ENCODE measurements around the gene SIGLEC10. TPM values are rescaled to one million over a fixed set of nuclear protein-coding genes. Genes with fewer than 3 reads are reported as not detected.

SIGLEC10 gene
- total RNA-seq, 1 experiment from 2014 or later, result not detected

DNA sequence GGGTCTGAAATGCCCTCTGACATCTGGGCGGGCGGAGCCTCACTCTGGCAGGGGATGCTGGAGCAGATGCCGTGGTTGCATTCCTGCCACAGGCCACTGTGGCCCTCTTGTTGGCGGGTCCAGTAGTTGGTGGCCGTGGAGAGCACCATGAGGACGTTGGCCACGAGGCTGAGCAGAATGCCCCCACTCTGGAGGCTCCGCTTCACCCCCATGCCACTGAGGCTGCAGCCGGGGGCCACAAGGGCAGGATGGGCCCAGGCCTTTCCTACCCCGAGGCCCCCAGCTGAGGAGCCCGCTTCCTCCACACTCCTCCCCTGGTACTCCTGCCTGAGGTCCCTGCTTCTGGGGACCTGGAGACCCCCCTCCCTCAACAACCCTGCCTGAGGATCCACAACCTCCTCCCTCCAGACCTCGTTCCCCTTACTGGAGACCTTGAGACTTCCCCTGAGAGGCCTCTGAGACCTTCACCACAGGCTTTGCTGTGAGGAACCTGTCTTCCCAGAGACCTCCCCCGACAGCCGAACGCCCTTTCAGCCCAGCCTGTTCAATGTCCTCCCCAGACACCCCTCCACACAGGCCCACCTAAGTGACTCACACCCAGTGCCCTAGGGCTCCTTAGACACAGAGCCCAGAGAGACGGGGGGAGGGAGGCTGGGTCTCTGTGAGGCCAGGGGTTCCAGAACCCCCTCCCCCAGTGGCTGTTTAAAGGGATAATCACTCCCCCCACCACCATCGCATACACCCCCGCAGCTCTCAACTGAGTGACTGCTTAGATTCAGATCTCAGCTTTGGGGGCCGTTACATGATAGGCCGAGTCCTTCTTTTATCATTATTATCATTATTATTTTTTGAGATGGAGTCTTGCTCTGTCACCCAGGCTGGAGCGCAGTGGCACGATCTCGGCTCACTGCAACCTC, 48.8 kb downstream of the SIGLEC10 start, which contains the start of gene CLDND2:
Gene CLDND2, minus strand, starts transcription at position 638 of the 917 bp plus-strand sequence. Its CDS starts 426 bp downstream, at position 212.
- no peak for TF ChIP-seq POLR2A (IDR thresholded peaks at IDR 0.05; ENCODE audit: borderline replicate concordance, extremely low read depth, insufficient read depth, insufficient read length)
- TF ChIP-seq ZFX (IDR thresholded peaks at IDR 0.05), result peak; percentile 38; the same call in 1 of the 2 replicates
- no peak for TF ChIP-seq EZH2 (IDR thresholded peaks at IDR 0.05)
- no peak for TF ChIP-seq SRF (IDR thresholded peaks at IDR 0.05; ENCODE audit: low read depth)
- TF ChIP-seq, protein P1, sequence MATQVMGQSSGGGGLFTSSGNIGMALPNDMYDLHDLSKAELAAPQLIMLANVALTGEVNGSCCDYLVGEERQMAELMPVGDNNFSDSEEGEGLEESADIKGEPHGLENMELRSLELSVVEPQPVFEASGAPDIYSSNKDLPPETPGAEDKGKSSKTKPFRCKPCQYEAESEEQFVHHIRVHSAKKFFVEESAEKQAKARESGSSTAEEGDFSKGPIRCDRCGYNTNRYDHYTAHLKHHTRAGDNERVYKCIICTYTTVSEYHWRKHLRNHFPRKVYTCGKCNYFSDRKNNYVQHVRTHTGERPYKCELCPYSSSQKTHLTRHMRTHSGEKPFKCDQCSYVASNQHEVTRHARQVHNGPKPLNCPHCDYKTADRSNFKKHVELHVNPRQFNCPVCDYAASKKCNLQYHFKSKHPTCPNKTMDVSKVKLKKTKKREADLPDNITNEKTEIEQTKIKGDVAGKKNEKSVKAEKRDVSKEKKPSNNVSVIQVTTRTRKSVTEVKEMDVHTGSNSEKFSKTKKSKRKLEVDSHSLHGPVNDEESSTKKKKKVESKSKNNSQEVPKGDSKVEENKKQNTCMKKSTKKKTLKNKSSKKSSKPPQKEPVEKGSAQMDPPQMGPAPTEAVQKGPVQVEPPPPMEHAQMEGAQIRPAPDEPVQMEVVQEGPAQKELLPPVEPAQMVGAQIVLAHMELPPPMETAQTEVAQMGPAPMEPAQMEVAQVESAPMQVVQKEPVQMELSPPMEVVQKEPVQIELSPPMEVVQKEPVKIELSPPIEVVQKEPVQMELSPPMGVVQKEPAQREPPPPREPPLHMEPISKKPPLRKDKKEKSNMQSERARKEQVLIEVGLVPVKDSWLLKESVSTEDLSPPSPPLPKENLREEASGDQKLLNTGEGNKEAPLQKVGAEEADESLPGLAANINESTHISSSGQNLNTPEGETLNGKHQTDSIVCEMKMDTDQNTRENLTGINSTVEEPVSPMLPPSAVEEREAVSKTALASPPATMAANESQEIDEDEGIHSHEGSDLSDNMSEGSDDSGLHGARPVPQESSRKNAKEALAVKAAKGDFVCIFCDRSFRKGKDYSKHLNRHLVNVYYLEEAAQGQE (IDR thresholded peaks at IDR 0.05; ENCODE audit: low read depth), result no peak
- TF ChIP-seq, protein P2, sequence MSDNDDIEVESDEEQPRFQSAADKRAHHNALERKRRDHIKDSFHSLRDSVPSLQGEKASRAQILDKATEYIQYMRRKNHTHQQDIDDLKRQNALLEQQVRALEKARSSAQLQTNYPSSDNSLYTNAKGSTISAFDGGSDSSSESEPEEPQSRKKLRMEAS (IDR thresholded peaks at IDR 0.05), result no peak
- Histone ChIP-seq H3K79me2 (ENCODE audit: insufficient read depth, low read length) (peaks cover 28% of the 10 kb centered on the region), H3K27me3 (ENCODE audit: insufficient read depth, low read length) (no peaks in the 10 kb centered on the region), H3K9ac (ENCODE audit: low read length) (peak within 1 kb of the TSS; percentile 96), H3K4me3 (replicated peaks in 1 of 2; ENCODE audit: low read depth in 1 of 2, low read length in 2 of 2) (peak within 1 kb of the TSS; percentile 78 to 94), H3K4me2 (ENCODE audit: low read length) (peak within 1 kb of the TSS; percentile 88), H3K27ac (ENCODE audit: low read depth, low read length) (peak within 1 kb of the TSS; percentile 83), H3K36me3 (ENCODE audit: control insufficient read depth in 1 of 2, insufficient read depth in 2 of 2, low read length in 2 of 2) (no peaks in the 10 kb centered on the region), H4K20me1 (ENCODE audit: insufficient read depth) (no peaks in the 10 kb centered on the region), H3K9me3 (ENCODE audit: control insufficient read depth in 1 of 2, insufficient read depth in 1 of 2, low read depth in 1 of 2, low read length in 2 of 2) (no peaks in the 10 kb centered on the region), H3K4me1 (ENCODE audit: control insufficient read depth in 1 of 2, insufficient read depth in 2 of 2, low read length in 2 of 2) (peaks cover 19 to 35% of the 10 kb centered on the region in 2 experiments), H3K9me2 (ENCODE audit: insufficient read depth) (no peaks in the 10 kb centered on the region), H2AFZ (ENCODE audit: low read depth, low read length, poor library complexity, severe bottlenecking) (peak within 1 kb of the TSS; percentile 67)
- CTCF ChIA-PET, result interaction anchor here (0.7 to 1.1 kb wide), 3 partner anchors 10 to 29 kb away, joined by 3 to 12 read pairs (median 3); no protein-coding TSS in a partner anchor
- ATAC-seq (no peak), DNase-seq (ENCODE audit: low read depth, low spot score) (no peak)
- RAD21 ChIA-PET (ENCODE audit: low non-redundant PET in 1 of 2, low total read pairs in 2 of 2, uncharacterized antibody in 2 of 2, unreplicated experiment in 2 of 2), result no interaction called here
- no TSS peak for BruUV-seq (replicated peaks)
- POLR2A ChIA-PET, result interaction anchor here (1.1 to 1.5 kb wide), 3 partner anchors 9 to 29 kb away, joined by 4 to 12 read pairs (median 7); no protein-coding TSS in a partner anchor
- intact Hi-C loops (cut with micrococcal nuclease), result no loop called here

Measured in HCT116 (cell line).